Esophagus muscularis mucosa (tissue), 4 donors: ENCODE data around the gene TUBA4A. TPM values are rescaled to one million over a fixed set of nuclear protein-coding genes. Genes with fewer than 3 reads are reported as not detected.
A peak's percentile ranks its signal among the peaks of the same experiment; 100 is the strongest.

Experiments
- DNase-seq: peaks from one replicate; pipeline ENCODE4 v3.0.0-alpha.2; 2017; ENCODE audit errors: extremely low spot score
- H3K27ac ChIP-seq, 4 donors: fragments of 200-600 bp; sonication (generic); replicated peaks in 1 of 4; 1 replicate in 3 of 4; 2 replicates in 1 of 4; pipeline ENCODE4 v1.5.1; 2016 to 2019; ENCODE audit warnings: mild to moderate bottlenecking in 1 of 4
- H3K27me3 ChIP-seq, 4 donors: fragments of 200-600 bp; sonication (generic); one replicate each; pipeline versions ENCODE4 v1.5.1 to v1.6.0; 2016 to 2019
- H3K36me3 ChIP-seq, 4 donors: fragments of 200-600 bp; sonication (generic); one replicate each; pipeline ENCODE4 v1.5.1; 2016 to 2019
- H3K4me1 ChIP-seq, 4 donors: fragments of 200-600 bp; sonication (generic); one replicate each; pipeline ENCODE4 v1.5.1; 2016 to 2019
- H3K4me3 ChIP-seq, 4 donors: fragments of 200-600 bp; sonication (generic); 1 replicate in 2 of 4; 2 replicates in 2 of 4; pipeline ENCODE4 v1.5.1; 2016 to 2019; ENCODE audit warnings: mild to moderate bottlenecking in 4 of 4, moderate library complexity in 1 of 4
- H3K9me3 ChIP-seq, 4 donors: fragments of 200-600 bp; sonication (generic); 1 replicate in 3 of 4; 2 replicates in 1 of 4; pipeline ENCODE4 v1.5.1; 2016 to 2019
- EP300 ChIP-seq: sonication (generic); formaldehyde crosslinking; IDR thresholded peaks from one replicate; pipeline ENCODE4 v1.6.1; 2017; ENCODE audit warnings: antibody characterized with exemption
- POLR2A ChIP-seq: fragments of 450-650 bp; IDR thresholded peaks from one replicate; pipeline ENCODE4 v1.6.1; 2017; ENCODE audit warnings: antibody characterized with exemption, moderate library complexity, mild to moderate bottlenecking, low read depth
- POLR2AphosphoS5 ChIP-seq, 2 donors: sonication (generic); formaldehyde crosslinking; IDR thresholded peaks; one replicate each; pipeline ENCODE4 v1.6.1; 2017; ENCODE audit warnings: antibody characterized with exemption in 2 of 2
- WGBS: methylation state at CpG from one replicate; pipeline ENCODE4 v1.1.5; 2018; 5-methylcytosine and 5-hydroxymethylcytosine counted together
- intact Hi-C: fragments of 100-400 bp; cut with DNase I; formaldehyde crosslinking; loops from one replicate; pipeline ENCODE4 v1.15.1; 2023
- total RNA-seq, 4 donors: library from RNA; depleted of rRNA; stranded (reverse); fragments of >200 nt; gene quantifications; one replicate each; pipeline versions ENCODE4 v1.1.0 to v1.2.1, GENCODE V29; 2016
- TF ChIP-seq, protein P1 (sequence below), 3 experiments: fragments of 200-600 bp in 2 of 3; fragments of 450-650 bp in 1 of 3; sonication (generic) in 2 of 3; IDR thresholded peaks; one replicate each; pipeline ENCODE4 v1.5.1; 2017 to 2019; ENCODE audit warnings: antibody characterized with exemption in 3 of 3, mild to moderate bottlenecking in 2 of 3, moderate library complexity in 1 of 3

The TUBA4A gene
- total RNA-seq, 4 donors from 2014 or later: 44.2 to 132 (median 74.4) TPM

DNA sequence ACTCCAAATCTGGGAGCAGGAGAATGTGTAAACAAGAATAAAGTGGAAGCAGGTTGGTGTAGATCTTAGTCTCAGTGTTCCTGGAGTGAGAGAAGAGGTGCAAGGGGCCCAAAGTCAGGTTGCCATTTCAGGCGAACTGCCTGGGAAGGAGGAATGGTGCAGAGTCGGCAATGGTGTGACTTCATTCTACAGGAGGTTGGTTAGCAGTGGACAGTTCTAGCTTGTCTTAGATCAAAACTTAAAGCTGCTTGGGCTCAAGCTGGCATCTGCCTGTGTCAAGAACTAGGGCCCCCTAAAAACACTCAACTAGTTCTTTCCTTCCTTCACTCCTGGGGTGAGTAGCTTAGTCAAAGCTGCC, 4.9 kb downstream of the TUBA4A start:
- no peaks in the 10 kb centered on the region for H3K9me3 ChIP-seq
- DNase-seq: no peak
- H3K4me3 ChIP-seq: peak overlapping the region in 1 of 4 donors; percentile 25
- no peak for TF ChIP-seq POLR2AphosphoS5 (IDR thresholded peaks at IDR 0.05)
- no peak for TF ChIP-seq POLR2A
- no peak for TF ChIP-seq EP300
- TF ChIP-seq, protein P1, sequence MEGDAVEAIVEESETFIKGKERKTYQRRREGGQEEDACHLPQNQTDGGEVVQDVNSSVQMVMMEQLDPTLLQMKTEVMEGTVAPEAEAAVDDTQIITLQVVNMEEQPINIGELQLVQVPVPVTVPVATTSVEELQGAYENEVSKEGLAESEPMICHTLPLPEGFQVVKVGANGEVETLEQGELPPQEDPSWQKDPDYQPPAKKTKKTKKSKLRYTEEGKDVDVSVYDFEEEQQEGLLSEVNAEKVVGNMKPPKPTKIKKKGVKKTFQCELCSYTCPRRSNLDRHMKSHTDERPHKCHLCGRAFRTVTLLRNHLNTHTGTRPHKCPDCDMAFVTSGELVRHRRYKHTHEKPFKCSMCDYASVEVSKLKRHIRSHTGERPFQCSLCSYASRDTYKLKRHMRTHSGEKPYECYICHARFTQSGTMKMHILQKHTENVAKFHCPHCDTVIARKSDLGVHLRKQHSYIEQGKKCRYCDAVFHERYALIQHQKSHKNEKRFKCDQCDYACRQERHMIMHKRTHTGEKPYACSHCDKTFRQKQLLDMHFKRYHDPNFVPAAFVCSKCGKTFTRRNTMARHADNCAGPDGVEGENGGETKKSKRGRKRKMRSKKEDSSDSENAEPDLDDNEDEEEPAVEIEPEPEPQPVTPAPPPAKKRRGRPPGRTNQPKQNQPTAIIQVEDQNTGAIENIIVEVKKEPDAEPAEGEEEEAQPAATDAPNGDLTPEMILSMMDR (IDR thresholded peaks at IDR 0.05): no peak
- WGBS: 76% methylated on average over 2 of the region's 2 CpGs
- peak overlapping the region; percentile 79 to 88 (median 84) for H3K27ac ChIP-seq
- H3K4me1 ChIP-seq: peaks cover 65 to 92% (median 82%) of the 10 kb centered on the region in 4 donors
- H3K36me3 ChIP-seq: peaks cover 7 to 45% (median 34%) of the 10 kb centered on the region in 4 donors
- intact Hi-C loops: loop anchor here (10.0 kb wide), 1 partner anchor 46 kb away; no protein-coding TSS in a partner anchor
- no peaks in the 10 kb centered on the region for H3K27me3 ChIP-seq

DNA sequence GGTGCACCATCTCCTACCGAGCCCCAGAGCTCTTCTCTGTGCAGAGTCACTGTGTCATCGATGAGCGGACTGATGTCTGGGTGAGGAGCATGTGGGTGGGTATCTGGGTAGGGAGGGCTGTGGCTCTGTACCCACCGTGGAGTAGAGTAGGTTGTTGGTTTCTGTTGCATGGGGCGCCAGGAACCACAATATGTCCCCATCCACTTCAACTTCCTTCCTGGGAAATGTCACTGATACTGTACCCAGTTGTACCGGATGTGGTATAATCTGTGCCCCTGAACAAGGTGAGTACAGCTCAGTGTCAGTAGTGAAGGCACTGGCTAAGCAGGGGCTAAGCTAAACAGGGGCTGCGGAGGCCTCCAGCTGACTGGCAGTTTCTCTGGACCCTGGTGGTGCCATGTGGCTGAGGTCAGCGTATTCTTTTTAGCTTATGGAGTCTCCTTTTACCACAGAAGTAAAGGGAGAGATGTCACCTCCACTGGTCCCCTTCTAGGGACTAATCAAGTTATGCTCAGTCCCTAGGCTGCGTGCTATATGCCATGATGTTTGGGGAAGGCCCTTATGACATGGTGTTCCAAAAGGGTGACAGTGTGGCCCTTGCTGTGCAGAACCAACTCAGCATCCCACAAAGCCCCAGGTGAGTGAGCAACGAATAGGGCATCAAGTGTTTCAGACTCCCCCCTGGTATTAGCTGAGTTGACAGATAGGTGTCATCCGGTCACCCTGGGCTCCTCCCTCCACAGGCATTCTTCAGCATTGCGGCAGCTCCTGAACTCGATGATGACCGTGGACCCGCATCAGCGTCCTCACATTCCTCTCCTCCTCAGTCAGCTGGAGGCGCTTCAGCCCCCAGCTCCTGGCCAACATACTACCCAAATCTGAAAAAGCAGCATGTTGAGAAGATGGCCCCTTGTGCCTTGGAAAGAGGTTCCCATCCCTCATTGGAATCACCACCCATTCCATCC, 5.8 kb downstream of the TUBA4A start:
- no peak for DNase-seq
- Histone ChIP-seq H3K4me3 (no peak overlapping the region), H3K4me1 (peaks cover 62 to 84% (median 74%) of the 10 kb centered on the region in 4 donors), H3K36me3 (peaks cover 7 to 45% (median 34%) of the 10 kb centered on the region in 4 donors), H3K27me3 (no peaks in the 10 kb centered on the region), H3K27ac (peak overlapping the region; percentile 79 to 88 (median 84)), H3K9me3 (no peaks in the 10 kb centered on the region)
- 90% methylated on average over 13 of the region's 17 CpGs for WGBS
- no peak for TF ChIP-seq EP300
- no peak for TF ChIP-seq POLR2A
- no peak for TF ChIP-seq POLR2AphosphoS5 (IDR thresholded peaks at IDR 0.05)
- TF ChIP-seq, protein P1 (IDR thresholded peaks at IDR 0.05): no peak
- intact Hi-C loops: loop anchor here (10.0 kb wide), 1 partner anchor 47 kb away; no protein-coding TSS in a partner anchor

DNA sequence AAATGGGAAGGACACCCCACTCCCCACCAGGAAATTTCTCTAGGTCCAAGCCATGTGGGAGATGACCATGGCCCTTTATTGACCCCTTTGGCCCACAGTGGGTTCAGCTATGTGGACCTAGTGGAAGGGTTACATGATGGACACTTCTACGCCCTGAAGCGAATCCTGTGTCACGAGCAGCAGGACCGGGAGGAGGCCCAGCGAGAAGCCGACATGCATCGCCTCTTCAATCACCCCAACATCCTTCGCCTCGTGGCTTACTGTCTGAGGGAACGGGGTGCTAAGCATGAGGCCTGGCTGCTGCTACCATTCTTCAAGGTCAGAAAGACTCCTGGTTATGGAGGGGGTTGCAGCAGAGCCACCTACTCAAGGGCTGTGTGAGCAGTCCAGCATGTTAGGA, 7.2 kb downstream of the TUBA4A start:
- no peaks in the 10 kb centered on the region for H3K27me3 ChIP-seq
- peaks cover 49 to 70% (median 60%) of the 10 kb centered on the region in 4 donors for H3K4me1 ChIP-seq
- H3K4me3 ChIP-seq: no peak overlapping the region
- no peak for TF ChIP-seq POLR2AphosphoS5 (IDR thresholded peaks at IDR 0.05)
- TF ChIP-seq, protein P1 (IDR thresholded peaks at IDR 0.05): no peak
- no peak for TF ChIP-seq EP300
- no peak for TF ChIP-seq POLR2A
- intact Hi-C loops: loop anchor here (10.0 kb wide), 1 partner anchor 48 kb away; no protein-coding TSS in a partner anchor
- H3K36me3 ChIP-seq: peaks cover 7 to 44% (median 33%) of the 10 kb centered on the region in 4 donors
- no peak for DNase-seq
- peak overlapping the region in 2 of 4 donors; percentile 88 to 92 for H3K27ac ChIP-seq
- H3K9me3 ChIP-seq: no peaks in the 10 kb centered on the region
- WGBS: 92% methylated on average over 9 of the region's 10 CpGs

DNA sequence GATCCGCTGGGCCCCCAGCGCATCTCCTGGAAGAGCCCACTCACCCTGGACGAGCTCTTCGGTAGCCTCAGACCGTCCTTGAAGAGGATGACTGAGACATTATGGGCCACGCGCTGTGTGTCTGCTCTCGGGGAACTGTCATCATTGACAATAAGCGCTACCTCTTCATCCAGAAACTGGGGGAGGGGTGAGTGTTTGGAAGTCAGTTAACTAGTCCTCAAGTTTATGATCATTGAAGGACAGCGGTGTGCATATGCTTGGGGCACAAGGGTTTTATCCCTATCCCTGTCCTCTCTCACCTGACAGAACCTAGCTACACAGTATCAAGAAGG, 7.9 kb downstream of the TUBA4A start:
- Histone ChIP-seq H3K36me3 (peaks cover 7 to 37% (median 26%) of the 10 kb centered on the region in 4 donors), H3K4me3 (peak overlapping the region; percentile 64 to 97 (median 70)), H3K27me3 (no peaks in the 10 kb centered on the region), H3K4me1 (peaks cover 46 to 63% (median 55%) of the 10 kb centered on the region in 4 donors), H3K9me3 (no peaks in the 10 kb centered on the region), H3K27ac (peak overlapping the region; percentile 88 to 94 (median 90))
- 16% methylated on average over 9 of the region's 10 CpGs for WGBS
- intact Hi-C loops: loop anchor here (2.0 to 10.0 kb wide), 2 partner anchors 17 to 49 kb away; partner anchors contain the start of genes ANKZF1 and ATG9A
- TF ChIP-seq POLR2AphosphoS5 (IDR thresholded peaks at IDR 0.05) (no peak), EP300 (no peak), POLR2A (no peak)
- TF ChIP-seq, protein P1 (IDR thresholded peaks at IDR 0.05): no peak
- DNase-seq: no peak
